ENCODE measurements around the gene IDH2.
"Not testable (repeated sequence)": the region's sequence is repeated elsewhere in the genome, so short reads cannot be mapped to it uniquely, and the experiment has no call there.

Gene IDH2

GRCh38 chr15:90083419-90083818, 18.8 kb downstream of the IDH2 start:
- DNase-seq, result no peak

- no peak for DNase-seq
These were observed 20.0 kb downstream of the IDH2 start for GRCh38 chr15:90082140-90082715.

- DNase-seq, result no peak
These were observed 21.4 kb downstream of the IDH2 start for GRCh38 chr15:90080818-90081393.

GRCh38 chr15:90080458-90080755, 21.9 kb downstream of the IDH2 start:
- no peak for DNase-seq

- no peak for DNase-seq
These were observed 22.4 kb downstream of the IDH2 start for GRCh38 chr15:90079619-90080457.

- no peak for DNase-seq
These were observed 23.3 kb downstream of the IDH2 start for GRCh38 chr15:90078965-90079364.

- no peak for DNase-seq
These were observed 25.6 kb downstream of the IDH2 start for GRCh38 chr15:90076716-90077115.

GRCh38 chr15:90075420-90076289, 26.6 kb downstream of the IDH2 start:
- no peak for DNase-seq

- DNase-seq, result no peak
These were observed 27.4 kb downstream of the IDH2 start for GRCh38 chr15:90074916-90075315.

GRCh38 chr15:90074023-90074422, 28.2 kb downstream of the IDH2 start:
- DNase-seq, result no peak

- DNase-seq, result no peak
These were observed 29.2 kb downstream of the IDH2 start for GRCh38 chr15:90072978-90073640.

GRCh38 chr15:90071220-90071807, 31.0 kb downstream of the IDH2 start:
- DNase-seq, result peak; percentile 82

GRCh38 chr15:90070623-90071022, 31.6 kb downstream of the IDH2 start:
- not testable (repeated sequence) for DNase-seq

- DNase-seq, result no peak
These were observed 34.2 kb downstream of the IDH2 start for GRCh38 chr15:90067953-90068606.

- DNase-seq, result no peak
These were observed 34.9 kb downstream of the IDH2 start for GRCh38 chr15:90067181-90067952.

- no peak for DNase-seq
These were observed 36.6 kb downstream of the IDH2 start for GRCh38 chr15:90065682-90066049.

GRCh38 chr15:90064911-90065681, 37.2 kb downstream of the IDH2 start:
- no peak for DNase-seq

GRCh38 chr15:90063770-90064247, 38.5 kb downstream of the IDH2 start:
- DNase-seq, result no peak

- no peak for DNase-seq
These were observed 39.1 kb downstream of the IDH2 start for GRCh38 chr15:90062973-90063769.

All from right hindlimb (tissue), 1 donor.